AG09319 (cell line): ENCODE results near the gene SIPA1L3.

Experiments used
- DNase-seq: peaks from one replicate; pipeline ENCODE4 v3.0.0-alpha.2; 2010; ENCODE audit warnings: low read depth; ENCODE audit errors: extremely low read depth
- CTCF ChIP-seq: IDR thresholded peaks from 2 replicates; pipeline ENCODE4 v1.5.1; 2011; ENCODE audit warnings: low read depth, mild to moderate bottlenecking, inconsistent platforms, low read length, moderate library complexity

SIPA1L3 gene

GRCh38 chr19:38039966-38040365 lies 133.0 kb downstream of the SIPA1L3 start:
- no peak for DNase-seq
- TF ChIP-seq CTCF: no peak

GRCh38 chr19:38042132-38042531 lies 135.1 kb downstream of the SIPA1L3 start:
- TF ChIP-seq CTCF: no peak
- DNase-seq: no peak

GRCh38 chr19:38043649-38044144 lies 136.7 kb downstream of the SIPA1L3 start:
- DNase-seq: no peak
- no peak for TF ChIP-seq CTCF

- DNase-seq: no peak
- TF ChIP-seq CTCF: no peak; the same call in 1 of the 2 replicates
Observed at GRCh38 chr19:38044267-38045111, 137.5 kb downstream of the SIPA1L3 start.

GRCh38 chr19:38045554-38046253 lies 138.7 kb downstream of the SIPA1L3 start:
- no peak for TF ChIP-seq CTCF
- DNase-seq: no peak

GRCh38 chr19:38046254-38047048 lies 139.4 kb downstream of the SIPA1L3 start:
- DNase-seq: no peak
- no peak for TF ChIP-seq CTCF
